SHP77 (cell line): ENCODE results near the gene MS4A3.
"Not testable (repeated sequence)": the region's sequence is repeated elsewhere in the genome, so short reads cannot be mapped to it uniquely, and the experiment has no call there.

ENCODE experiments used
- DNase-seq, 2 experiments: peaks; one replicate each; lab custom pipeline; 2025; lab: John Stamatoyannopoulos, UW

The MS4A3 gene

DNA sequence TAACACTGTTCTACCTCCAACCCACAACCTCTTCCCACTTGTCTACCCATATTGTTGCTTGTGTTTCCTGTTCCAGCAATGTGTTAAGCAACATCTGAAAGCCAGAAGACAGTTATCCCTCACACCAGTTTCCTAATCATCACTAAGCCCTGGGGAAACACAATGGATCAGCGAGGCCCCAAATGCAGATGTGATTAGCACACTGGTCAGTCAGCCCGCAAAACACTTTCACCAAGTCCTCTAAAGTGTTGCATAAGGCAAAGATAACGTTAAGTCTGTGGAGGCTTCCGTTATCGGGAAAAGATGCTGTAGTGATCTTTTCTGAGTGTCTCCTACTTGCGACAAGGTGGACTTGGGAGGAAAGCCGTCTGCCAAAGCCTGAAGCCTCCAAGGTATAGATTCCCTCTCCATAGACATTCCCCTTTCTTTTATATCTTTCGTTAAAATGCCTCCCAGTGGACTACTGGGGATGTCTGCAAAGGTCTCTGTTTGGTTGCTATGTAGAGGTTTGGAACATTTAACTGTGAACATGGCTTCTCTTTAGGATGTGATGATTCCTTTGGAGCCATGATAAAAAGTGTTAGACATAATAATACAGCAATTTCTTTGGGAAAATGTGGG lies at the start of gene MS4A3:
TSS of gene MS4A3 (plus strand) at position 317 of the 621 bp plus-strand sequence. CDS start 4,496 bp downstream, outside the sequence.
- DNase-seq, result no peak

DNA sequence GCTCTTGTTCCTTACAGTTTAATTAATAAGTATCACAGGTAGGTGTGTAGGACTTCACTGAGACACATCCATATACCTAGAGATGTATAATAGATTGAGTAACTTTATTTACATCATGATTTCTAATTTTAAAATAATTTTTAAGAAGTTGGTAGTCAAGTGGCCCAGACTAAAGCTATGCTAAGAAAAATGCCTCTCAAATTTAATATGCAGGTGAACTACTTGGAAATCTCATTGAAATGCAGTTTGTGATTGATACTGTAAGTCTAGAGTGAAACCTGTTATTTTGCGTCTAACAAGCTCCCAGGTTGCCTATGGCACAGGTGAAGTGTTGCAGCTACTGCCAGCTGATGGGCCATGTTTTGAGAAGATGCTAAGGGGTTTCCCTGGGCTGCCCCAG lies 39.6 kb upstream of the MS4A3 start, which contains the start of gene OOSP4B:
TSS of gene OOSP4B (plus strand) at position 301 of the 400 bp plus-strand sequence.
- DNase-seq, result no peak

DNA sequence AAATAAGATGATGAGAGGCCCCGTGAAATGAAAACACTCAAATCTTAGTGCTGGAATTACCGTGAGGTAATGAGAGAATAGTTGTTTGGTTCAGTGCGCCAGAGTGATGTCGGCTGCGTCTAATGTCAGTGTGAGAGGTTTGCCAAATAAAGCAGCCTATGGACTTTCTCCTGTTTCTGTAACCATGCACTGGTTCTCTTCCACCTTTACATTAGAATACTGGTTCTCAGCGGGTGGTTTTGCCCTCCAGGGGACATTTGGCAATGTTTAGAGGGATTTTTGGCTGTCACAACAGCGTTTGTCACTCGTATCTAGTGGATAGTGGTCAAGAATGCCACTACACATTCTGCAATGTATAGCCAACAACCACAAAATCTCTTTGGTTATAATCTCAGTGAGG lies 38.4 kb upstream of the MS4A3 start:
- no peak for DNase-seq

DNA sequence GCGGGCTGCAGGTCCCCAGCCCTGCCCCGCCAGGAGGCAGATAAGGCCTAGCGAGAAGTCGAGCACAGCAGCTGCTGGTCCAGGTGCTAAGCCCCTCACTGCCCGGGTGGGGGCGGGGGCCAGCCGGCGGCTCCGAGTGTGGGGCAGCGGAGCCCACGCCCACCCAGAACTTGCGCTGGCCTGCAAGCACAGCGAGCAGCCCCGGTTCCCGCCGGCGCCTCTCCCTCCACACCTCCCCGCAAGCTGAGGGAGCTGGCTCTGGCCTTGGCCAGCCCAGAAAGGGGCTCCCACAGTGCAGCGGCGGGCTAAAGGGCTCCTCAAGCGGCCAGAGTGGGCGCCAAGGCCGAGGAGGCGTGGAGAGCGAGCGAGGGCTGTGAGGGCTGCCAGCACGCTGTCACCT lies 36.1 kb upstream of the MS4A3 start:
- not testable (repeated sequence) for DNase-seq

GRCh38 chr11:60029015-60029632 lies 27.3 kb upstream of the MS4A3 start:
- no peak for DNase-seq

DNA sequence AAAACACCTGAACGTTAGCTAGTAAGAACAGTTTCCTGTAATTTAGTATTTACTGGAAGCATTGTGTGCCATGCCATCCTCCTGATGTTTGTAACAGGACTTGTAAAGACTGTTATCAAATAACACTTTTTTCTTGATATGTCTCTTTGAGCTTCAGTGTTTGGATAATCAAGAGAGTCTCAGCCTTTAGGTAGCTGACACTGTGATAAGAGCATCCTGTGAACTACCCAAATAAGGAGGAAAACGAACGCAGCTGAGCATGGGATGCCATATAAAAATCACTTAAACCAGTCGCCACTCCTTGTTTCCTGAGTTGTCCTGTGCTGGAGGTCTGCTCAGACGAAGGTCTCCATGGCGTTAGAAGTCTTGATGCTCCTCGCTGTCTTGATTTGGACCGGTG lies 16.4 kb upstream of the MS4A3 start, which contains the start of gene OOSP2:
TSS of gene OOSP2 (plus strand) at position 301 of the 400 bp plus-strand sequence. CDS start at position 352, 51 bp downstream.
- no peak for DNase-seq

GRCh38 chr11:60050422-60050821 lies 6.0 kb upstream of the MS4A3 start:
- not testable (repeated sequence) for DNase-seq

GRCh38 chr11:60050839-60051238 lies 5.6 kb upstream of the MS4A3 start:
- not testable (repeated sequence) for DNase-seq

GRCh38 chr11:60059052-60059451 lies 2.6 kb downstream of the MS4A3 start:
- no peak for DNase-seq

DNA sequence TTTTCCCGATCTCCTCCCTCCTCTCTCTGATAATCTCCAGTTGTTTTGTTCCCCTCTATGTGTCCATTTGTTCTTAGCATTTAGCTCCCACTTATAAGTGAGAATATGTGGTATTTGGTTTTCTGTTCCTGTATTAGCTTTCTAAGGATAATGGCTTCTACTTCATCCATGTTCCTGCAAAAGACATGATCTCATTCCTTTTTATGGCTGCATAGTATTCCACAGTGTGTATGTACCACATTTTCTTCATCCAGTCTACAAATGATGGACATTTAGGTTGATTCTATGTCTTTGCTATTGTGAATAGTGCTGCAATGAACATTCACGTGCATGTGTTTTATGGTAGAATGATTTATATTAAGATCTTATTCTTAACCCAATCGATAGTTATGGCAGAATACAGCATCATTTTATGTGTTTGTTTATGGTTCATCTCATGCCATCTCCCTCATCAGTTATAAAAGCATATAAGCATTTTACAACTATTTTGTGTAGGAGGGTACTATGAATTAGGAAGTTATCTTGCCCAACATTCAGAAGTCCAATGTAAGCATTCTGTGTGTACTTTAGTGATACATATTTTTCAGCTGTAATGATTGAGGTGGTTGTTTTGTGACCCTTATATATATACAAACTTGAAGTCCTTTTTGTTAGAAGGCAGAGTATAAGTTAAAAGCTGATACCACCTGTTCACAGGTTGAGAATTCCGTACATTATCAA lies 3.2 kb downstream of the MS4A3 start:
- DNase-seq, result no peak

DNA sequence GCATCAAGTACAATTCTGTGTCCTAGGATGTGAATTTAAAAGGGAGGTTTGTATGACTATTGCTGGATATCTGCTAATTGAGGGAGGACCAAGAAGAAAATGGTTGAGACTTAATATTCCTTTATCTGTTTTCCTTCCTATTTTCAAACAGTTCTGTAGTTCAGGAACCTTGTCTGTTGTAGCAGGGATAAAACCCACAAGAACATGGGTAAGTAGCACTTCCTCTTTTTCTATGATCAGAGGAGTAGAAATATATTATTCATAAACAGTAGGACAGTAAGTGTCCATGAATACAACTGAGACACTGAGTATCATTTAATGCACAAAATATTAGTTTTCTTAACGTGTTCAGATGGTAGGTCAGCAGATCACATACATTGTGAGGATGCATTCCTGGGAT lies 7.6 kb downstream of the MS4A3 start:
- no peak for DNase-seq

DNA sequence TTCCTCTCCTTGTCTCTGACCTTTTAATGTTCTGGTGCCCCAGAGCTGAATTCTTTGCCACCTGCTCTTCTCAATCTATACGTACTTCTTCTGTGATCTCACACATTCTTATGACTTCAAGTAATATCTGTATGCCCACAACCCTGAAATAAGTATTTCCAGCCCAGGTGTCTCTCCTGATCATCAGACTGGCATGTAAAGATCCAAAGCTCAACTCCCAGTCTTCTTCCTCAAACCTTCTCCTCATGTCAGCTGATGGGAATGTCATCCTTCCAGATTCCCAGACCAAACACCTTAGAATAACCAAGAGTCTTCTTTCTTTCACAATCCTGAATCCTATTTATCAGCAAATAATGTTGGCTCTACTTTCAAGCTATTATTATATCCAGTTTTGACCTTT lies 9.3 kb downstream of the MS4A3 start:
- no peak for DNase-seq

DNA sequence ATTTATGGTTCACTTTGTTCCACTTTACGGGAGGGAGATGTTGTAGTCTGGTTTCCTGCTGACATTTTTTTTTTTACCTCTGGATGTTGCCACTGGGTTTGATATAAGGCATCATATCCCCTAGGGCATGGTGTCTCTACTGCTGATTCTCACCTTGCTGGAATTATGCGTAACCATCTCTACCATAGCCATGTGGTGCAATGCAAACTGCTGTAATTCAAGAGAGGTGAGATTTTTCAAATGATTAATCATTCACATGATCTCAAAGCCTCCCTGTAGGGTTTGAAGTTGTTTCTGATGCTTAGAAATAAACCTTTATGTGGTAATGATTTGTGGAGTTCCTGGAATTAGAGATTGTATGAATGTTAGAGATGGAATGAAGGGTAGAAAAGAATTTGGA lies 13.0 kb downstream of the MS4A3 start:
- no peak for DNase-seq

- not testable (repeated sequence) for DNase-seq
These were observed 15.2 kb downstream of the MS4A3 start for GRCh38 chr11:60071644-60072043.

- DNase-seq, result no peak
These were observed 20.9 kb downstream of the MS4A3 start for GRCh38 chr11:60077216-60077817.

- no peak for DNase-seq
These were observed 21.5 kb downstream of the MS4A3 start for GRCh38 chr11:60077981-60078380.

- DNase-seq, result no peak
These were observed 22.3 kb downstream of the MS4A3 start for GRCh38 chr11:60078745-60079144.

GRCh38 chr11:60080535-60080934 lies 24.1 kb downstream of the MS4A3 start:
- no peak for DNase-seq

- no peak for DNase-seq
These were observed 28.3 kb downstream of the MS4A3 start for GRCh38 chr11:60084631-60085273.

GRCh38 chr11:60085909-60086308 lies 29.4 kb downstream of the MS4A3 start:
- DNase-seq, result no peak

GRCh38 chr11:60087239-60087638 lies 30.8 kb downstream of the MS4A3 start:
- DNase-seq, result no peak

GRCh38 chr11:60088364-60088763 lies 31.9 kb downstream of the MS4A3 start, which contains the start of gene MS4A2:
Gene MS4A2, plus strand, starts transcription at chr11:60088664. Its CDS starts 102 bp downstream, at chr11:60088766.
- DNase-seq, result no peak
